AG04449 (cell line): ENCODE results near the gene CYP2J2.

Experiments used
- CTCF ChIA-PET: fragments of 350-600 bp; formaldehyde crosslinking; extraction: SDS; loops from one replicate; lab custom pipeline; 2021; ENCODE audit warnings: antibody characterized with exemption; lab: Yijun Ruan, JAX
- POLR2A ChIA-PET: fragments of 400-600, 350-600 bp; formaldehyde crosslinking; extraction: SDS; loops from one replicate; lab custom pipeline; 2020; ENCODE audit warnings: antibody characterized with exemption, inconsistent platforms; lab: Yijun Ruan, JAX
- DNase-seq: peaks from one replicate; pipeline ENCODE4 v3.0.0-alpha.2; 2010; ENCODE audit warnings: low read depth, low spot score
- H3K4me3 ChIP-seq: 2 replicates; pipeline ENCODE4 v1.5.1; 2011; ENCODE audit warnings: low read depth, mild to moderate bottlenecking, control low read depth, low read length
- CTCF ChIP-seq: IDR thresholded peaks from one replicate; pipeline ENCODE4 v1.5.1; 2011; ENCODE audit warnings: mild to moderate bottlenecking, moderate library complexity, low read length, control low read depth, inconsistent platforms; ENCODE audit not compliant: insufficient read depth; ENCODE audit errors: missing control alignments

The CYP2J2 gene

GRCh38 chr1:59967780-59968179 is 41.2 kb upstream of the CYP2J2 start:
- H3K4me3 ChIP-seq, result no peak overlapping the region
- DNase-seq, result no peak
- ChIA-PET CTCF (interaction anchor here (0.9 to 4.5 kb wide), 7 partner anchors 9 to 1886 kb away, joined by 3 to 21 read pairs (median 3); no protein-coding TSS in a partner anchor), POLR2A (no interaction called here)
- no peak for TF ChIP-seq CTCF

GRCh38 chr1:59967141-59967697 is 40.6 kb upstream of the CYP2J2 start:
- ChIA-PET POLR2A (no interaction called here), CTCF (interaction anchor here (0.9 to 4.5 kb wide), 9 partner anchors 10 to 1886 kb away, joined by 3 to 21 read pairs (median 3); no protein-coding TSS in a partner anchor)
- no peak overlapping the region for H3K4me3 ChIP-seq
- no peak for TF ChIP-seq CTCF
- DNase-seq, result peak; percentile 28

- no peak overlapping the region for H3K4me3 ChIP-seq
- POLR2A ChIA-PET, result no interaction called here
- DNase-seq, result no peak
- CTCF ChIA-PET, result interaction anchor here (1.8 to 2.0 kb wide), 2 partner anchors 20 to 72 kb away, joined by 8 to 12 read pairs; no protein-coding TSS in a partner anchor
- TF ChIP-seq CTCF, result no peak
Measured at GRCh38 chr1:59952065-59952464, 25.5 kb upstream of the CYP2J2 start.

GRCh38 chr1:59949648-59950047 is 23.1 kb upstream of the CYP2J2 start:
- no peak for TF ChIP-seq CTCF
- no peak overlapping the region for H3K4me3 ChIP-seq
- DNase-seq, result no peak
- CTCF ChIA-PET, result interaction anchor here (0.9 to 1.7 kb wide), 5 partner anchors 13 to 1186 kb away, joined by 3 to 5 read pairs (median 3); no protein-coding TSS in a partner anchor
- POLR2A ChIA-PET, result no interaction called here

- ChIA-PET CTCF (interaction anchor here (0.9 to 1.7 kb wide), 3 partner anchors 17 to 1186 kb away, joined by 3 to 5 read pairs (median 3); no protein-coding TSS in a partner anchor), POLR2A (no interaction called here)
- no peak for DNase-seq
- H3K4me3 ChIP-seq, result no peak overlapping the region
- no peak for TF ChIP-seq CTCF
Measured at GRCh38 chr1:59948990-59949389, 22.4 kb upstream of the CYP2J2 start.

- TF ChIP-seq CTCF, result peak; percentile 96
- ChIA-PET CTCF (interaction anchor here (0.6 to 2.4 kb wide), 35 partner anchors 10 to 1432 kb away, joined by 3 to 42 read pairs (median 4); partner anchors contain the start of gene CYP2J2), POLR2A (no interaction called here)
- peak; percentile 9 for DNase-seq
- H3K4me3 ChIP-seq, result no peak overlapping the region
Measured at GRCh38 chr1:59947047-59947938, 20.7 kb upstream of the CYP2J2 start.
